Measurements from ENCODE around the gene PDE6A. TPM values are rescaled to one million over a fixed set of nuclear protein-coding genes. Genes with fewer than 3 reads are reported as not detected.

PDE6A gene
- total and polyA plus RNA-seq, 2 of the 13 experiments (the other 11 are each of a cell fraction or from before 2014, with no cell fraction given) = 0.01 TPM; not detected in 1

GRCh38 chr5:149960272-149961185, 15.9 kb upstream of the PDE6A start, which contains the start of gene SLC26A2 (continued):
- TF ChIP-seq KIAA2018 (CRISPR knock-in tag; IDR thresholded peaks at IDR 0.05; ENCODE audit: borderline replicate concordance) (no peak), ZNF83 (CRISPR knock-in tag; IDR thresholded peaks at IDR 0.05; ENCODE audit: borderline replicate concordance) (no peak), RNF219 (CRISPR knock-in tag; IDR thresholded peaks at IDR 0.05) (no peak), CEBPZ (IDR thresholded peaks at IDR 0.05; ENCODE audit: low read length) (no peak), AHR (CRISPR knock-in tag; IDR thresholded peaks at IDR 0.05) (no peak), GATAD1 (CRISPR knock-in tag; IDR thresholded peaks at IDR 0.05) (peak; percentile 60), KAT2B (IDR thresholded peaks at IDR 0.05; ENCODE audit: borderline replicate concordance, low read depth, low read length) (no peak), MTA1 (CRISPR knock-in tag; IDR thresholded peaks at IDR 0.05; ENCODE audit: borderline replicate concordance) (peak; percentile 62; the same call in 1 of the 2 replicates), NFIB (CRISPR knock-in tag; IDR thresholded peaks at IDR 0.05; ENCODE audit: borderline replicate concordance) (no peak), ZNF644 (CRISPR knock-in tag; IDR thresholded peaks at IDR 0.05; ENCODE audit: low read depth) (no peak), ZSCAN22 (CRISPR knock-in tag; IDR thresholded peaks at IDR 0.05) (no peak), ZNF382 (CRISPR knock-in tag; IDR thresholded peaks at IDR 0.05; ENCODE audit: borderline replicate concordance) (no peak), ZNF597 (CRISPR knock-in tag; IDR thresholded peaks at IDR 0.05) (no peak)
